ENCODE results near the gene HRH2.

GRCh38 chr5:175677571-175677970 lies 19.7 kb downstream of the HRH2 start:
- TF ChIP-seq POLR2AphosphoS5 (IDR thresholded peaks at IDR 0.05; ENCODE audit: low read depth, low read length): no peak
- TF ChIP-seq POLR2A (IDR thresholded peaks at IDR 0.05; ENCODE audit: low read depth, low read length): no peak
